ENCODE results near the gene RABL3.
"Not testable (repeated sequence)": the region's sequence is repeated elsewhere in the genome, so short reads cannot be mapped to it uniquely, and the experiment has no call there.

RABL3 gene

GRCh38 chr3:120765830-120766493 lies 23.6 kb upstream of the RABL3 start:
- no peak for DNase-seq (ENCODE audit: low read depth)
- H3K4me3 ChIP-seq (ENCODE audit: control insufficient read depth, low read depth, low read length) = no peak overlapping the region
- TF ChIP-seq CTCF (IDR thresholded peaks at IDR 0.05; ENCODE audit: control insufficient read depth, insufficient read depth, low read depth, low read length, missing control alignments) = no peak

DNA sequence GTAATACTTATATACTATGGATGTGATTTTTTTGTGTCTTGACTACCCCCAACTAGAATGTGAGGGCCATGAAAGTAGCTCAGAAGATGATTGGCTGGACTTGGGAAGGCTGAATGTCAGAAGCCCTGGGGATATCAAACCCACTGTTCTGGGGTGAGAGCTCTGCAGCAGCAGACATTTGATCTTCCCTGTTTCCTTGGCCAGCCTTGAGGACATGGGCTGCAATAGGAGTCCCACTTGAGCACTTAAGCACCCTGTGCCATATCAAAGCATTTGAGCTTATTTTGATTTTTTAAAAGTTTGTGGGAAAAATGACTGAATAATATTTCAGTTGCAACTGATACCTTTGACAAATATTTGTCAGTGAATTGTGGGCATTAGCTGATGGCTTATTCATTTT lies 21.9 kb upstream of the RABL3 start:
- DNase-seq (ENCODE audit: low read depth) = no peak
- no peak for TF ChIP-seq CTCF (IDR thresholded peaks at IDR 0.05; ENCODE audit: control insufficient read depth, insufficient read depth, low read depth, low read length, missing control alignments)
- H3K4me3 ChIP-seq (ENCODE audit: control insufficient read depth, low read depth, low read length) = no peak overlapping the region

GRCh38 chr3:120763601-120764000 lies 21.3 kb upstream of the RABL3 start:
- no peak for DNase-seq (ENCODE audit: low read depth)
- no peak for TF ChIP-seq CTCF (IDR thresholded peaks at IDR 0.05; ENCODE audit: control insufficient read depth, insufficient read depth, low read depth, low read length, missing control alignments)
- H3K4me3 ChIP-seq (ENCODE audit: control insufficient read depth, low read depth, low read length) = no peak overlapping the region

DNA sequence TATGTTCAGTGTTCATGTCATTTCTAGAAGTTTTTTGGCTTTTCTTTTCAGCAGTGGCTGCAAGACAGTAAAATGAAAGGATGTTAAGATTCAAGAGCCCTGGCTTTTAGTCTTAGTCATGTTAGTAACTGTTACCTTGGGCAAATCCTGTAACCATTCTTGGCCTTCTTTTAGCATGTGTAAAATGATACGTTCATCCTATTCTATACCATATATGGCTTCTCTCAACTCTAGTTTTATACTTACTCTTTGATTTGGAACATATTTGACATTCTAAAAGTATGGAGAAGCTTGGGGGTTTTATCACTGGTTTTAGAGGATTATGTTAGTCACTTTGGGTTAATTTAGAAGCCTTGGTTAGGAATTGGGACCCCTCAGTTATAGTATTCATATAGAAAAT lies 20.3 kb upstream of the RABL3 start:
- no peak for DNase-seq (ENCODE audit: low read depth)

GRCh38 chr3:120758551-120758950 lies 16.2 kb upstream of the RABL3 start:
- not testable (repeated sequence) for DNase-seq (ENCODE audit: low read depth); H3K4me3 ChIP-seq (ENCODE audit: control insufficient read depth, low read depth, low read length)

More for the DNA sequence above, 20.3 kb upstream of the RABL3 start:
- H3K4me3 ChIP-seq (ENCODE audit: control insufficient read depth, low read depth, low read length) = no peak overlapping the region
- TF ChIP-seq CTCF (IDR thresholded peaks at IDR 0.05; ENCODE audit: control insufficient read depth, insufficient read depth, low read depth, low read length, missing control alignments) = no peak

- no peak for DNase-seq (ENCODE audit: low read depth)
- no peak for TF ChIP-seq CTCF (IDR thresholded peaks at IDR 0.05; ENCODE audit: control insufficient read depth, insufficient read depth, low read depth, low read length, missing control alignments)
- H3K4me3 ChIP-seq (ENCODE audit: control insufficient read depth, low read depth, low read length) = no peak overlapping the region
These were observed 13.7 kb upstream of the RABL3 start for GRCh38 chr3:120756061-120756460.

GRCh38 chr3:120753810-120754209 lies 11.5 kb upstream of the RABL3 start:
- TF ChIP-seq CTCF (IDR thresholded peaks at IDR 0.05; ENCODE audit: control insufficient read depth, insufficient read depth, low read depth, low read length, missing control alignments) = no peak
- no peak for DNase-seq (ENCODE audit: low read depth)
- no peak overlapping the region for H3K4me3 ChIP-seq (ENCODE audit: control insufficient read depth, low read depth, low read length)

Measured in AG09309 (cell line).